ENCODE measurements around the gene IGHMBP2.
A peak's percentile ranks its signal among the peaks of the same experiment; 100 is the strongest.

The IGHMBP2 gene

GRCh38 chr11:68868221-68868835, 35.4 kb upstream of the IGHMBP2 start:
- H3K27ac ChIP-seq: no peak overlapping the region
- H3K36me3 ChIP-seq: no peaks in the 10 kb centered on the region
- H3K9me3 ChIP-seq: no peaks in the 10 kb centered on the region
- peaks cover 3% of the 10 kb centered on the region for H3K27me3 ChIP-seq
- H3K4me1 ChIP-seq (ENCODE audit: control insufficient read depth in 1 of 2, insufficient read depth in 1 of 2, low read depth in 1 of 2, low read length in 1 of 2): peaks cover 6 to 16% of the 10 kb centered on the region in 2 experiments
- no peak overlapping the region for H3K4me3 ChIP-seq (ENCODE audit: low read depth in 1 of 2, low read length in 1 of 2)
- TF ChIP-seq CTCF (IDR thresholded peaks at IDR 0.05): no peak

GRCh38 chr11:68870470-68870869, 33.2 kb upstream of the IGHMBP2 start:
- H3K9me3 ChIP-seq: no peaks in the 10 kb centered on the region
- no peak for TF ChIP-seq CTCF (IDR thresholded peaks at IDR 0.05)
- H3K36me3 ChIP-seq: no peaks in the 10 kb centered on the region
- peaks cover 3% of the 10 kb centered on the region for H3K27me3 ChIP-seq
- peak overlapping the region; percentile 58 to 73 for H3K4me3 ChIP-seq (ENCODE audit: low read depth in 1 of 2, low read length in 1 of 2)
- peaks cover 6 to 16% of the 10 kb centered on the region in 2 experiments for H3K4me1 ChIP-seq (ENCODE audit: control insufficient read depth in 1 of 2, insufficient read depth in 1 of 2, low read depth in 1 of 2, low read length in 1 of 2)
- no peak overlapping the region for H3K27ac ChIP-seq

GRCh38 chr11:68872216-68873003, 31.3 kb upstream of the IGHMBP2 start:
- peaks cover 3% of the 10 kb centered on the region for H3K27me3 ChIP-seq
- peaks cover 6 to 16% of the 10 kb centered on the region in 2 experiments for H3K4me1 ChIP-seq (ENCODE audit: control insufficient read depth in 1 of 2, insufficient read depth in 1 of 2, low read depth in 1 of 2, low read length in 1 of 2)
- no peaks in the 10 kb centered on the region for H3K36me3 ChIP-seq
- no peaks in the 10 kb centered on the region for H3K9me3 ChIP-seq
- no peak for TF ChIP-seq CTCF (IDR thresholded peaks at IDR 0.05)
- no peak overlapping the region for H3K4me3 ChIP-seq (ENCODE audit: low read depth in 1 of 2, low read length in 1 of 2)
- H3K27ac ChIP-seq: no peak overlapping the region

GRCh38 chr11:68878022-68878421, 25.7 kb upstream of the IGHMBP2 start:
- no peaks in the 10 kb centered on the region for H3K9me3 ChIP-seq
- H3K27me3 ChIP-seq: no peaks in the 10 kb centered on the region
- no peaks in the 10 kb centered on the region for H3K4me1 ChIP-seq (ENCODE audit: control insufficient read depth in 1 of 2, insufficient read depth in 1 of 2, low read depth in 1 of 2, low read length in 1 of 2)
- H3K4me3 ChIP-seq (ENCODE audit: low read depth in 1 of 2, low read length in 1 of 2): no peak overlapping the region
- H3K36me3 ChIP-seq: no peaks in the 10 kb centered on the region
- H3K27ac ChIP-seq: no peak overlapping the region
- TF ChIP-seq CTCF (IDR thresholded peaks at IDR 0.05): no peak

GRCh38 chr11:68880851-68881250, 22.8 kb upstream of the IGHMBP2 start:
- Histone ChIP-seq H3K4me1 (ENCODE audit: control insufficient read depth in 1 of 2, insufficient read depth in 1 of 2, low read depth in 1 of 2, low read length in 1 of 2) (no peaks in the 10 kb centered on the region), H3K27me3 (no peaks in the 10 kb centered on the region), H3K9me3 (no peaks in the 10 kb centered on the region), H3K36me3 (no peaks in the 10 kb centered on the region), H3K4me3 (ENCODE audit: low read depth in 1 of 2, low read length in 1 of 2) (no peak overlapping the region), H3K27ac (no peak overlapping the region)
- TF ChIP-seq CTCF (IDR thresholded peaks at IDR 0.05): no peak

Measured in neutrophil (primary cell).